ENCODE data around the gene PPP2R2C. TPM values are rescaled to one million over a fixed set of nuclear protein-coding genes. Genes with fewer than 3 reads are reported as not detected.

PPP2R2C gene
- total RNA-seq, 3 donors from 2014 or later = not detected

DNA sequence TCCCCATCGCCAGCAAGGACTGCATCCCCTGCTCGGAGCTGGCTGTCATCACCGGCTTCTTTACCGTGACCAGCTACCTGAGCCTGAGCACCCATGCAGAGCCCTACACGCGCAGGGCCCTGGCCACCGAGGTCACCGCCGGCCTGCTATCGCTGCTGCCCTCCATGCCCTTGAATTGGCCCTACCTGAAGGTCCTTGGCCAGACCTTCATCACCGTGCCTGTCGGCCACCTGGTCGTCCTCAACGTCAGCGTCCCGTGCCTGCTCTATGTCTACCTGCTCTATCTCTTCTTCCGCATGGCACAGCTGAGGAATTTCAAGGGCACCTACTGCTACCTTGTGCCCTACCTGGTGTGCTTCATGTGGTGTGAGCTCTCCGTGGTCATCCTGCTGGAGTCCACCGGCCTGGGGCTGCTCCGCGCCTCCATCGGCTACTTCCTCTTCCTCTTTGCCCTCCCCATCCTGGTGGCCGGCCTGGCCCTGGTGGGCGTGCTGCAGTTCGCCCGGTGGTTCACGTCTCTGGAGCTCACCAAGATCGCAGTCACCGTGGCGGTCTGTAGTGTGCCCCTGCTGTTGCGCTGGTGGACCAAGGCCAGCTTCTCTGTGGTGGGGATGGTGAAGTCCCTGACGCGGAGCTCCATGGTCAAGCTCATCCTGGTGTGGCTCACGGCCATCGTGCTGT, 171.2 kb downstream of the PPP2R2C start:
- H3K4me1 Mint-ChIP-seq (ENCODE audit: low read depth) = no peaks in the 10 kb centered on the region
- DNase-seq (no peak), ATAC-seq (no peak)
- H3K9me3 Mint-ChIP-seq = no peaks in the 10 kb centered on the region
- peaks cover 21% of the 10 kb centered on the region for H3K36me3 Mint-ChIP-seq (ENCODE audit: insufficient read depth)
- no peaks in the 10 kb centered on the region for H3K27me3 Mint-ChIP-seq (ENCODE audit: low read depth)
- H3K4me3 Mint-ChIP-seq = no peak overlapping the region

GRCh38 chr4:6300359-6300758, 172.1 kb downstream of the PPP2R2C start:
- ATAC-seq (no peak), DNase-seq (no peak)
- H3K27me3 Mint-ChIP-seq (ENCODE audit: low read depth) = no peaks in the 10 kb centered on the region

DNA sequence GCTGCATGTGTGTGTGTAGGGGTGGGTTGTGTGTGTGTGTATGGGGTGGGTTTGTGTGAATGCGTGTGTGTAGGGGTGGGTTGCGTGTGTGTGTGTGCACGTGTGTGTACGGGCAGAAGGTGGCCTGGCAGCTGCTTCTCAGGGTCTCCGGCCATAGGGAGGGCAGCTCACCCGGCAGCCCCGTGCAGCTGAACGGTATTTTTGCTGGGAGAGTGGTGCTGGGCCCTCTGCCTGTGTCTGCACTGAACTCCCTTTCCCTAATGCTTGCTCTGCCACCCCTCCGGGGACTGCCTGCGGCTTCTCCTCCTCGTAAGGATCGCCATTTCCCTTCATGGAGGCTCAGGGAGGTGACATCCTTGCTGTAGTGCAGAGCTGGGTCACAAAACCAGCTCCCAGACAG, 172.5 kb downstream of the PPP2R2C start:
- Mint-ChIP-seq H3K27me3 (ENCODE audit: low read depth) (no peaks in the 10 kb centered on the region), H3K9me3 (no peaks in the 10 kb centered on the region), H3K4me1 (ENCODE audit: low read depth) (no peaks in the 10 kb centered on the region), H3K36me3 (ENCODE audit: insufficient read depth) (peaks cover 21% of the 10 kb centered on the region), H3K4me3 (no peak overlapping the region)
- DNase-seq (no peak), ATAC-seq (no peak)

More at GRCh38 chr4:6300359-6300758, 172.1 kb downstream of the PPP2R2C start:
- Mint-ChIP-seq H3K4me1 (ENCODE audit: low read depth) (no peaks in the 10 kb centered on the region), H3K9me3 (no peaks in the 10 kb centered on the region), H3K4me3 (no peak overlapping the region), H3K36me3 (ENCODE audit: insufficient read depth) (peaks cover 21% of the 10 kb centered on the region)

- no peaks in the 10 kb centered on the region for H3K4me1 Mint-ChIP-seq (ENCODE audit: low read depth)
- H3K9me3 Mint-ChIP-seq = no peaks in the 10 kb centered on the region
- no peaks in the 10 kb centered on the region for H3K27me3 Mint-ChIP-seq (ENCODE audit: low read depth)
- no peak for DNase-seq
- no peak for ATAC-seq
- H3K36me3 Mint-ChIP-seq (ENCODE audit: insufficient read depth) = peaks cover 26% of the 10 kb centered on the region
- no peak overlapping the region for H3K4me3 Mint-ChIP-seq
Measured at GRCh38 chr4:6298852-6299251, 173.6 kb downstream of the PPP2R2C start.

GRCh38 chr4:6298035-6298434, 174.4 kb downstream of the PPP2R2C start:
- H3K9me3 Mint-ChIP-seq = no peaks in the 10 kb centered on the region
- no peak overlapping the region for H3K4me3 Mint-ChIP-seq
- H3K4me1 Mint-ChIP-seq (ENCODE audit: low read depth) = no peaks in the 10 kb centered on the region
- DNase-seq (no peak), ATAC-seq (no peak)
- peaks cover 26% of the 10 kb centered on the region for H3K36me3 Mint-ChIP-seq (ENCODE audit: insufficient read depth)
- no peaks in the 10 kb centered on the region for H3K27me3 Mint-ChIP-seq (ENCODE audit: low read depth)

- no peaks in the 10 kb centered on the region for H3K9me3 Mint-ChIP-seq
- peaks cover 21% of the 10 kb centered on the region for H3K36me3 Mint-ChIP-seq (ENCODE audit: insufficient read depth)
- ATAC-seq (no peak), DNase-seq (no peak)
- H3K4me3 Mint-ChIP-seq = no peak overlapping the region
- no peaks in the 10 kb centered on the region for H3K4me1 Mint-ChIP-seq (ENCODE audit: low read depth)
- no peaks in the 10 kb centered on the region for H3K27me3 Mint-ChIP-seq (ENCODE audit: low read depth)
Measured at GRCh38 chr4:6297266-6297815, 175.1 kb downstream of the PPP2R2C start.

- no peak overlapping the region for H3K4me3 Mint-ChIP-seq
- H3K4me1 Mint-ChIP-seq (ENCODE audit: low read depth) = no peaks in the 10 kb centered on the region
- DNase-seq (no peak), ATAC-seq (no peak)
- H3K27me3 Mint-ChIP-seq (ENCODE audit: low read depth) = no peaks in the 10 kb centered on the region
- no peaks in the 10 kb centered on the region for H3K9me3 Mint-ChIP-seq
- peaks cover 10% of the 10 kb centered on the region for H3K36me3 Mint-ChIP-seq (ENCODE audit: insufficient read depth)
Measured at GRCh38 chr4:6296026-6296425, 176.4 kb downstream of the PPP2R2C start.

- no peaks in the 10 kb centered on the region for H3K27me3 Mint-ChIP-seq (ENCODE audit: low read depth)
- DNase-seq = no peak
- peaks cover 5% of the 10 kb centered on the region for H3K36me3 Mint-ChIP-seq (ENCODE audit: insufficient read depth)
- H3K4me3 Mint-ChIP-seq = no peak overlapping the region
- no peaks in the 10 kb centered on the region for H3K9me3 Mint-ChIP-seq
- H3K4me1 Mint-ChIP-seq (ENCODE audit: low read depth) = no peaks in the 10 kb centered on the region
- ATAC-seq = no peak
Measured at GRCh38 chr4:6295495-6295894, 176.9 kb downstream of the PPP2R2C start.

DNA sequence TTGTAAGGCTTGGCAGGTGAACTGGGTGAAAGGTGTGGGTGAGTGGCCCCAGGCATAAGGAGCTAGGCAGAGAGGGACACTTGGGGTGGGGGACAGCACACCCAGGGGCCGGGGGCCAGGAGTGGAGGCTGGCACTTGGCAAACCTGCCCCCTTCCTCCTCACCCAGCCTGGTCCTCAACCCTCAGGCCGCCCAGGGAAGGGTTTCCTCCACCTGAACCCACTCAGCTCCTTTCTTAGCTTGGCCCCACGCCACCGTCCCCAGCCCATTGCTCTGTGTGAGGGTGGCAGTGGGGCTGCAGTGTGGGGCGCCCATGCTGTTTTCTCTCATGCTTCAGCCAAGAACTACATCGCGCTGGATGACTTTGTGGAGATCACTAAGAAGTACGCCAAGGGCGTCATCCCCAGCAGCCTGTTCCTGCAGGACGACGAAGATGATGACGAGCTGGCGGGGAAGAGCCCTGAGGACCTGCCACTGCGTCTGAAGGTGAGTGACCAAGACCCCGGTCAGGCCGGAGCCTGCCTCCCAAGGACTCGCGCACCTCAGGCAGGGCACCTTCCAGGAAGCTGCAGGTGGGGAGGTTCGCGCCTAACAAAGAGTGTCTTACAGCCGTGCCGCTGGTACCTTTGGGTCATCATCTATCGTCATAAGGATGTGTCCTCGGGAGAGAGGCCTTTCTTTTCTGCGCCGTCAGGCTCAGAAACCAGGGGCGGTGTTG, 177.6 kb downstream of the PPP2R2C start:
- no peaks in the 10 kb centered on the region for H3K4me1 Mint-ChIP-seq (ENCODE audit: low read depth)
- DNase-seq (no peak), ATAC-seq (no peak)
- no peaks in the 10 kb centered on the region for H3K9me3 Mint-ChIP-seq
- peaks cover 4% of the 10 kb centered on the region for H3K36me3 Mint-ChIP-seq (ENCODE audit: insufficient read depth)
- no peak overlapping the region for H3K4me3 Mint-ChIP-seq
- no peaks in the 10 kb centered on the region for H3K27me3 Mint-ChIP-seq (ENCODE audit: low read depth)

DNA sequence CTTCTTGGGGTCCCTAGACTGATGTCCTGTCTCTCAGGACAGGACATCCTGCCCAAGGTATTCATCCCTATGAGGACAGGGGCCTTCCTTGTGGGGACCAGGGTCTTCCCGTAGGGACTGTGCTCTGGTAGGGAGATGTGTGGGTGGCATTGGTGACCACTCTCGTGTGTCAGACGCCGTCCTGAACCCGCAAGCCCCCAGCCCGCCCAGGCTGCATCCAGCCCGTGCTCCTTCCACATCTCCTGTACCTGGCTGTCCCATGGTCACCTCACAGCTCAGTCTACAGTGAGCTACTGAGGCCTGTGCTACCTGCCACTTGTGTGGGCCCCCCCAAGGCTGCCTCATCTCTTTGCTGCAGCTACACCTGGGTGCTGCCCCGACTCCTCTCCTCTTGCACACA, 178.8 kb downstream of the PPP2R2C start:
- no peak for ATAC-seq
- Mint-ChIP-seq H3K4me3 (no peak overlapping the region), H3K9me3 (no peaks in the 10 kb centered on the region), H3K27me3 (ENCODE audit: low read depth) (no peaks in the 10 kb centered on the region), H3K36me3 (ENCODE audit: insufficient read depth) (peaks cover 4% of the 10 kb centered on the region), H3K4me1 (ENCODE audit: low read depth) (no peaks in the 10 kb centered on the region)
- no peak for DNase-seq

DNA sequence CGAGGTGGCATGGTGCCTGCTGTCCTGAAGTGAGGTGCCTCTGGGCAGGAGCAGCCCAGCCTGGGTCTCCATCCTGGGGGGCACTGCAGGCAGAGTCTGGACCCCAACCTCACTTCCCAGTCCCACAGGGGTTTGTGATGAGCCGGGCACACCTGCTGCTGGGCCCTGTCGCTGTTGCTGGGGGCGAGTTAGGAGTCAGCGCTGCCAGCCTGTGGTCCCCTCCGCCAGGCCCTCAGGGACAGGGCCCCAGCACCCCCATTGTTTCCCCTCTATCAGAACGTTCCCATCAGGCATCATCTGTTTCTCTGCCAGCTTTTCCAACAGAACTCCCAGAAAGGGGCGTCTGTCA, 179.3 kb downstream of the PPP2R2C start:
- peaks cover 4% of the 10 kb centered on the region for H3K36me3 Mint-ChIP-seq (ENCODE audit: insufficient read depth)
- no peak for ATAC-seq
- H3K27me3 Mint-ChIP-seq (ENCODE audit: low read depth) = no peaks in the 10 kb centered on the region
- H3K4me1 Mint-ChIP-seq (ENCODE audit: low read depth) = no peaks in the 10 kb centered on the region
- no peak overlapping the region for H3K4me3 Mint-ChIP-seq
- DNase-seq = no peak
- H3K9me3 Mint-ChIP-seq = no peaks in the 10 kb centered on the region

- Mint-ChIP-seq H3K4me3 (no peak overlapping the region), H3K36me3 (ENCODE audit: insufficient read depth) (peaks cover 4% of the 10 kb centered on the region), H3K27me3 (ENCODE audit: low read depth) (no peaks in the 10 kb centered on the region), H3K4me1 (ENCODE audit: low read depth) (no peaks in the 10 kb centered on the region), H3K9me3 (no peaks in the 10 kb centered on the region)
- DNase-seq (no peak), ATAC-seq (no peak)
Measured at GRCh38 chr4:6292376-6293096, 179.9 kb downstream of the PPP2R2C start.

GRCh38 chr4:6291784-6292297, 180.6 kb downstream of the PPP2R2C start:
- no peaks in the 10 kb centered on the region for H3K4me1 Mint-ChIP-seq (ENCODE audit: low read depth)
- no peak for DNase-seq
- peaks cover 4% of the 10 kb centered on the region for H3K36me3 Mint-ChIP-seq (ENCODE audit: insufficient read depth)
- no peaks in the 10 kb centered on the region for H3K27me3 Mint-ChIP-seq (ENCODE audit: low read depth)
- no peaks in the 10 kb centered on the region for H3K9me3 Mint-ChIP-seq
- H3K4me3 Mint-ChIP-seq = no peak overlapping the region
- ATAC-seq = no peak

DNA sequence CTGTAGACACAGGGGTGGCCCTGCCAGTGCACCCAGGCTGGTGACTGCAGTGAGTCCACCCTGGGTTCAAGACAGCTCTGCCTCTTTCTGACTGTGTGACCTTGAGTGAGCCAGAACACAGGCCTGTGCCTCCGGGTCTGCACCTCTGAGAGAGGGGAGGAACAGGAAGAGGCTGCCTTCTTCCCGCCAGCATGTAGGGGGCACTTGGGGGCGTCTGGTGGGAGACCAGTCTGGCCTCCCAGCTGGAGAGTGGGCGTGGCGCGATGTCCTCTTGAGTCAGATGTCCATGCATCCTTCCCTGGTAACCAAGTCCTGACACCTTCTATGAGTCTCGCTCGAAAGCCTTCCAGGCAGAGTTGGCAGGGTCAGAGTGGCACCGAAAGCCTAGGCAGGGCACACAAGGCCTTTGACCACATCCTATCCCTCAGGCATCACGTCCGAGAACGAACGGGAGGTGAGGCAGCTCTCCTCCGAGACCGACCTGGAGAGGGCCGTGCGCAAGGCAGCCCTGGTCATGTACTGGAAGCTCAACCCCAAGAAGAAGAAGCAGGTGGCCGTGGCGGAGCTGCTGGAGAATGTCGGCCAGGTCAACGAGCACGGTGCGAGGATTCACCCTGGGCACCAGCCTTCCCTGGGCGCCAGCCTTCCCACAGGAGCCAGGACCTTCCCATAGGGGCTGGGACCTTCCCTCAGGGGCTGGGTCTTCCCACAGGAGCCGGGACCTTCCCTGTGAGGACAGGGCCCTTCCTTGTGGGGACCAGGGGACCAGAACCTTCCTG, 181.5 kb downstream of the PPP2R2C start:
- H3K27me3 Mint-ChIP-seq (ENCODE audit: low read depth) = no peaks in the 10 kb centered on the region
- no peak for ATAC-seq
- H3K4me1 Mint-ChIP-seq (ENCODE audit: low read depth) = no peaks in the 10 kb centered on the region
- H3K4me3 Mint-ChIP-seq = no peak overlapping the region
- H3K36me3 Mint-ChIP-seq (ENCODE audit: insufficient read depth) = peaks cover 4% of the 10 kb centered on the region
- DNase-seq = no peak
- no peaks in the 10 kb centered on the region for H3K9me3 Mint-ChIP-seq

Measured in activated T-cell treated with anti-CD3 and anti-CD28 coated beads, Interleukin-2, amount 50 U/mL, for 4 hours (primary cell).